ENCODE data around the gene MSI1.

DNA sequence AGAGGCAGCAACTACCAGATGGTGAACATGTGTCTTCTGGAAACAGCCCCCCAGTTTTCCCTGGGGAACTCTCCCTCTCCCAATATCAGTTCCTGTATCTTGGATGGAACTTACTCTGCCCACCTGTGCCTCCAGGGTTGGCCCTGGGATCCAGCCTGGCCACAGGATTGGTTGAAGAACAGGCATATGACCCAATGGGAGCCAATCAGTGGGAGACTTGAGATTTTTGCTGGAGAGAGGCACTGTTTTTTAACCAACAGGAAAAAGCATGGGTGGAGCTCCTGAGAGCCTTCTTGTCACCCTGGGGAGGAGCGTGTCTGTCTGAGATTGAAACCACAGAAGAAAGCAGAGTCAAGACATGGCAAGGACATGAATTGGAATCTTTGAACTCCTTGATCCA is 35.3 kb upstream of the MSI1 start:
- TF ChIP-seq, protein P1, sequence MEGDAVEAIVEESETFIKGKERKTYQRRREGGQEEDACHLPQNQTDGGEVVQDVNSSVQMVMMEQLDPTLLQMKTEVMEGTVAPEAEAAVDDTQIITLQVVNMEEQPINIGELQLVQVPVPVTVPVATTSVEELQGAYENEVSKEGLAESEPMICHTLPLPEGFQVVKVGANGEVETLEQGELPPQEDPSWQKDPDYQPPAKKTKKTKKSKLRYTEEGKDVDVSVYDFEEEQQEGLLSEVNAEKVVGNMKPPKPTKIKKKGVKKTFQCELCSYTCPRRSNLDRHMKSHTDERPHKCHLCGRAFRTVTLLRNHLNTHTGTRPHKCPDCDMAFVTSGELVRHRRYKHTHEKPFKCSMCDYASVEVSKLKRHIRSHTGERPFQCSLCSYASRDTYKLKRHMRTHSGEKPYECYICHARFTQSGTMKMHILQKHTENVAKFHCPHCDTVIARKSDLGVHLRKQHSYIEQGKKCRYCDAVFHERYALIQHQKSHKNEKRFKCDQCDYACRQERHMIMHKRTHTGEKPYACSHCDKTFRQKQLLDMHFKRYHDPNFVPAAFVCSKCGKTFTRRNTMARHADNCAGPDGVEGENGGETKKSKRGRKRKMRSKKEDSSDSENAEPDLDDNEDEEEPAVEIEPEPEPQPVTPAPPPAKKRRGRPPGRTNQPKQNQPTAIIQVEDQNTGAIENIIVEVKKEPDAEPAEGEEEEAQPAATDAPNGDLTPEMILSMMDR (IDR thresholded peaks at IDR 0.05; ENCODE audit: low read depth, low read length), result no peak
- TF ChIP-seq EZH2phosphoT487 (IDR thresholded peaks at IDR 0.05; ENCODE audit: low read depth), result no peak
